Smooth muscle cell (in vitro differentiated cells): ENCODE results near the gene EVI2B. TPM values are rescaled to one million over a fixed set of nuclear protein-coding genes. Genes with fewer than 3 reads are reported as not detected.

Source experiments
- DNase-seq: peaks from one replicate; lab custom pipeline; 2025; ENCODE audit not compliant: unreplicated experiment; lab: John Stamatoyannopoulos, UW
- H2AFZ ChIP-seq: fragments of 200-600 bp; sonication (generic); 2 replicates; pipeline ENCODE4 v1.6.0; 2016; ENCODE audit warnings: antibody characterized with exemption, low read depth, mild to moderate bottlenecking
- H3F3A ChIP-seq: fragments of 200-600 bp; sonication (generic); 2 replicates; pipeline ENCODE4 v1.6.0; 2017; ENCODE audit warnings: antibody characterized with exemption, low read depth
- H3K27ac ChIP-seq: fragments of 200-600 bp; sonication (generic); 2 replicates; pipeline ENCODE4 v1.5.1; 2016; ENCODE audit warnings: low read depth, mild to moderate bottlenecking
- H3K27me3 ChIP-seq: fragments of 200-600 bp; sonication (generic); 2 replicates; pipeline ENCODE4 v1.6.1; 2016; ENCODE audit warnings: low read depth, mild to moderate bottlenecking
- H3K36me3 ChIP-seq: fragments of 200-600 bp; sonication (generic); 2 replicates; pipeline ENCODE4 v1.5.1; 2016; ENCODE audit warnings: low read depth
- H3K4me1 ChIP-seq: fragments of 200-600 bp; sonication (generic); 2 replicates; pipeline ENCODE4 v1.5.1; 2016; ENCODE audit warnings: low read depth
- H3K4me2 ChIP-seq: fragments of 200-600 bp; sonication (generic); 2 replicates; pipeline ENCODE4 v1.6.0; 2016; ENCODE audit warnings: mild to moderate bottlenecking
- H3K4me3 ChIP-seq: fragments of 200-600 bp; sonication (generic); 2 replicates; pipeline ENCODE4 v1.5.1; 2016; ENCODE audit warnings: mild to moderate bottlenecking
- H3K79me2 ChIP-seq: fragments of 200-600 bp; sonication (generic); 2 replicates; pipeline ENCODE4 v1.6.0; 2016; ENCODE audit warnings: low read depth, mild to moderate bottlenecking
- H3K9ac ChIP-seq: fragments of 200-600 bp; sonication (generic); 2 replicates; pipeline ENCODE4 v1.6.0; 2016; ENCODE audit warnings: low read depth
- H3K9me3 ChIP-seq: fragments of 200-600 bp; sonication (generic); replicated peaks from 2 replicates; pipeline ENCODE4 v1.5.1; 2016; ENCODE audit warnings: low read depth
- H4K20me1 ChIP-seq: fragments of 200-600 bp; sonication (generic); 2 replicates; pipeline ENCODE4 v1.6.0; 2016; ENCODE audit warnings: low read depth
- WGBS: methylation state at CpG from one replicate; pipeline ENCODE4 v1.1.7; 2016; ENCODE audit warnings: low lambda C conversion rate; 5-methylcytosine and 5-hydroxymethylcytosine counted together
- polyA plus RNA-seq: library from polyadenylated mRNA; unstranded; fragments of >200 nt; fragmentation: Nextera tagmentation; extraction: Ambion mirVana; gene quantifications from 2 replicates; pipeline ENCODE4 v1.2.1, GENCODE V29; 2016
- total RNA-seq: library from RNA; depleted of rRNA; stranded (reverse); fragments of >200 nt; gene quantifications from 2 replicates; pipeline ENCODE4 v1.2.3, GENCODE V29; 2014
- TF ChIP-seq, protein P1 (sequence below): fragments of 200-600 bp; sonication (generic); IDR thresholded peaks from 2 replicates; pipeline ENCODE4 v1.5.1; 2017; ENCODE audit warnings: borderline replicate concordance, mild to moderate bottlenecking, antibody characterized with exemption; ENCODE audit not compliant: insufficient read depth, poor library complexity, severe bottlenecking

Gene EVI2B, protein sequence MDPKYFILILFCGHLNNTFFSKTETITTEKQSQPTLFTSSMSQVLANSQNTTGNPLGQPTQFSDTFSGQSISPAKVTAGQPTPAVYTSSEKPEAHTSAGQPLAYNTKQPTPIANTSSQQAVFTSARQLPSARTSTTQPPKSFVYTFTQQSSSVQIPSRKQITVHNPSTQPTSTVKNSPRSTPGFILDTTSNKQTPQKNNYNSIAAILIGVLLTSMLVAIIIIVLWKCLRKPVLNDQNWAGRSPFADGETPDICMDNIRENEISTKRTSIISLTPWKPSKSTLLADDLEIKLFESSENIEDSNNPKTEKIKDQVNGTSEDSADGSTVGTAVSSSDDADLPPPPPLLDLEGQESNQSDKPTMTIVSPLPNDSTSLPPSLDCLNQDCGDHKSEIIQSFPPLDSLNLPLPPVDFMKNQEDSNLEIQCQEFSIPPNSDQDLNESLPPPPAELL
- not detected in 2 replicates for total RNA-seq
- polyA plus RNA-seq, result 0.33 TPM in 1 of 2 replicates, not detected in the other

- H3K9me3 ChIP-seq, result no peaks in the 10 kb centered on the region
- no peak within 1 kb of the TSS for H3K4me3 ChIP-seq
- no peak within 1 kb of the TSS for H3K9ac ChIP-seq
- no peaks in the 10 kb centered on the region for H3K79me2 ChIP-seq
- no peaks in the 10 kb centered on the region for H3F3A ChIP-seq
- no peaks in the 10 kb centered on the region for H3K36me3 ChIP-seq
- H3K4me2 ChIP-seq, result no peak within 1 kb of the TSS
- TF ChIP-seq, protein P1, sequence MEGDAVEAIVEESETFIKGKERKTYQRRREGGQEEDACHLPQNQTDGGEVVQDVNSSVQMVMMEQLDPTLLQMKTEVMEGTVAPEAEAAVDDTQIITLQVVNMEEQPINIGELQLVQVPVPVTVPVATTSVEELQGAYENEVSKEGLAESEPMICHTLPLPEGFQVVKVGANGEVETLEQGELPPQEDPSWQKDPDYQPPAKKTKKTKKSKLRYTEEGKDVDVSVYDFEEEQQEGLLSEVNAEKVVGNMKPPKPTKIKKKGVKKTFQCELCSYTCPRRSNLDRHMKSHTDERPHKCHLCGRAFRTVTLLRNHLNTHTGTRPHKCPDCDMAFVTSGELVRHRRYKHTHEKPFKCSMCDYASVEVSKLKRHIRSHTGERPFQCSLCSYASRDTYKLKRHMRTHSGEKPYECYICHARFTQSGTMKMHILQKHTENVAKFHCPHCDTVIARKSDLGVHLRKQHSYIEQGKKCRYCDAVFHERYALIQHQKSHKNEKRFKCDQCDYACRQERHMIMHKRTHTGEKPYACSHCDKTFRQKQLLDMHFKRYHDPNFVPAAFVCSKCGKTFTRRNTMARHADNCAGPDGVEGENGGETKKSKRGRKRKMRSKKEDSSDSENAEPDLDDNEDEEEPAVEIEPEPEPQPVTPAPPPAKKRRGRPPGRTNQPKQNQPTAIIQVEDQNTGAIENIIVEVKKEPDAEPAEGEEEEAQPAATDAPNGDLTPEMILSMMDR, result no peak
- H2AFZ ChIP-seq, result no peak within 1 kb of the TSS
- H4K20me1 ChIP-seq, result no peaks in the 10 kb centered on the region
- H3K27me3 ChIP-seq, result no peaks in the 10 kb centered on the region
- no peaks in the 10 kb centered on the region for H3K4me1 ChIP-seq
- no peak for DNase-seq
- WGBS, result 84% methylated on average over 3 of the region's 3 CpGs
- no peak within 1 kb of the TSS for H3K27ac ChIP-seq
Observed at GRCh38 chr17:31313982-31314781, at the start of gene EVI2B. TSS of gene EVI2B (minus strand) at chr17:31314054. CDS start at chr17:31305609, 8,445 bp downstream.

DNA sequence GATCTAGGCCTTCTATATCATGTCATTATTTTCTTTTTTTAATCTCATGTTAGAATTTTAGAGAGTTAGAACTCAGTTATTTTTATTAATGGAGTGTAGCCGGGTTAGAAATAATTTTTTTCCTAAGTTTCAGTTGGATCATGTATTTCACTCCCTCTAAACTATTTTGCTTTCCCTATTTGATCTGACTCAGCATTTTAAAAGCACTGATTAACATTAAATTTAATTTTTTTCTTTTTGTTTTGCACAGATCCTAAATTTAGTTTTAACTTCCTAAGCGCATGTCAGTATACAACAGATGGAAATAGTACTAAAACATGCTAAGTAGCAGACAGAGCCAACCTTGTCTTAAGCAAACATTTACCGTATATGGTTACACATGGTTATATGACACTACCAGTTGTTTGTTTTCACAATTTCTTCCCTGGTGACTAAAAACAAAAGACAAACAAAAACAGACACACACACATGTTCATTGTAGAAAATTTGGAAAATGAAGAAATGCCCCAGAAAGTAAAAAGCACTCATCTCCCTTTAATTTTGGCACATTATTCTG is 44.1 kb upstream of the EVI2B start:
- Histone ChIP-seq H3K36me3 (peaks cover 24% of the 10 kb centered on the region), H3K27me3 (no peaks in the 10 kb centered on the region), H2AFZ (no peak overlapping the region), H3K79me2 (no peaks in the 10 kb centered on the region), H3K9me3 (no peaks in the 10 kb centered on the region), H3F3A (no peaks in the 10 kb centered on the region), H3K4me2 (no peak overlapping the region), H4K20me1 (peaks cover 4% of the 10 kb centered on the region), H3K4me3 (no peak overlapping the region), H3K9ac (no peak overlapping the region), H3K27ac (no peak overlapping the region), H3K4me1 (no peaks in the 10 kb centered on the region)
- WGBS, result 95% methylated on average over 3 of the region's 3 CpGs
- no peak for DNase-seq
- TF ChIP-seq, protein P1, result no peak

GRCh38 chr17:31357091-31357490 is 43.2 kb upstream of the EVI2B start:
- no peak overlapping the region for H3K9ac ChIP-seq
- H3K79me2 ChIP-seq, result no peaks in the 10 kb centered on the region
- H3K9me3 ChIP-seq, result no peaks in the 10 kb centered on the region
- H3K4me2 ChIP-seq, result no peak overlapping the region
- H4K20me1 ChIP-seq, result peaks cover 4% of the 10 kb centered on the region
- H3K27me3 ChIP-seq, result no peaks in the 10 kb centered on the region
- TF ChIP-seq, protein P1, result no peak
- no peak overlapping the region for H3K4me3 ChIP-seq
- H3K27ac ChIP-seq, result no peak overlapping the region
- H3K36me3 ChIP-seq, result peaks cover 23% of the 10 kb centered on the region
- DNase-seq, result no peak
- no peaks in the 10 kb centered on the region for H3F3A ChIP-seq
- 96% methylated on average over 2 of the region's 2 CpGs for WGBS
- H3K4me1 ChIP-seq, result no peaks in the 10 kb centered on the region
- H2AFZ ChIP-seq, result no peak overlapping the region
